GM18907 (cell line): ENCODE data around the gene ADAMTSL3.
"Not testable (repeated sequence)": the region's sequence is repeated elsewhere in the genome, so short reads cannot be mapped to it uniquely, and the experiment has no call there.

Experiments used
- ATAC-seq: cut with Tn5 transposase; IDR thresholded peaks from one replicate; pipeline ENCODE4 v1.9.1; 2021; ENCODE audit warnings: mild to moderate bottlenecking, moderate library complexity; ENCODE audit not compliant: unreplicated experiment

ADAMTSL3 gene

DNA sequence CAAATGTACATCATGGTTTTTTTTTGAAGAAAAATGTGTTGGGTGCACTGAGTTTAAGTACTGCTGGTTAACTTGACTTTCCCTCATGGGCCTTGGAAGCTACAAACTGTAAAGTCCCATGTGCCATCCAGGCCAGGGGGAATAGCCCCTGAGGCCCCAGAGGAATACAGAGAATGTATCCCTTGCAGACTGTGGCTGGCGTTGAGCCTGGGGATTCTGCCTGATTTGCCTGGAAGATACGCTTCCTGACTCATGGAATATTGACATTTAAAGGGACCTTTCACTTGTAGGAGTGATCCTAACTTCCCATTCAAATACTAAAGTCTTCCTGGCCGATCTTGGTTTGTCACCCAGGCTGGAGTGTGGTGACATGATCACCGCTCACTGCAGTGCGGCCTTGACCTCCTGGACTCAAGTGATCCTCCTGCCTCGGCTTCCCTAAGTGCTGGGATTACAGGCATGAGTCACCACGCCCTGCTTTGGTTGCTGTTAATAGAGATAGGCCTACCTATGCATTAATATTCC, 42.0 kb downstream of the ADAMTSL3 start:
- ATAC-seq = no peak

DNA sequence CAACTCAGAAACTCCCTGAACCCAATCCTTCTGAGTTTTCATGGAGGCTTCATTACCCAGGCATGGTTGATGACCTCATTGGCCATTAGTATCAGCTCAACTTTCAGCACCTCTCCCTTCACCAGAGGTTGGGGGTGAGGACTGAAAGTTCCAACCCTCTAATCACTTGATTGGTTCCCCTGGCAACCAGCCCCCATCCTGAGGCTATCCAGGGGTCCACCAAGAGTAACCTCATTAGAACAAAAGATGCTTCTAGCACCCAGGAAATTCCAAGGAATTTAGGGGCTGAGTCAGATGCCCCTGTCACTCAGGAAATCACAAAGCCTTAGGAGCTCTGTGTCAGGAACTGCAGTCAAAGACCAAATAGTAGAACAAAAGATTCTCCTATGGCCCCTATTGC, 43.8 kb downstream of the ADAMTSL3 start:
- ATAC-seq = no peak

DNA sequence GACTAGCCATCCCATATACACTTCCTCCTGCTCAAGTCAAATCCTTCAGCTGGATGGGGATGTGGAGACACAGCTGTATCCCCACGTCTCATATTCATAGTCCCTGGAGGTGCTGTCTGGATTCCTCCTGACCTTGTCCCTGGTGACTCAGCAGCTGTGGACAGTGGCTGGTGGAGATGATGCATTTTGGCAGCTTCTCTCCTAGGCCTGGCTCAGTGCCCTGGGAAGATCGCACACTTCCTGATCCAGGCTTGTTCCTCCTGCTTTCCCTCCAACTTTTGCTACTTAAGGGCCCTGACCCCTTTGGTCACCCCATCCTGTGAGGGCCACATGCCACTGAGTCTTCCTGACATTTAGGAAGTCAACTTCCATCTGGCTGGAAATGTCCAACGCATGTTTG, 44.4 kb downstream of the ADAMTSL3 start:
- no peak for ATAC-seq

GRCh38 chr15:83699028-83699427, 45.1 kb downstream of the ADAMTSL3 start:
- ATAC-seq = no peak

- ATAC-seq = no peak
Observed at GRCh38 chr15:83700082-83700481, 46.2 kb downstream of the ADAMTSL3 start.

- not testable (repeated sequence) for ATAC-seq
Observed at GRCh38 chr15:83702314-83702713, 48.4 kb downstream of the ADAMTSL3 start.

GRCh38 chr15:83708328-83708727, 54.4 kb downstream of the ADAMTSL3 start:
- ATAC-seq = no peak

GRCh38 chr15:83709241-83709640, 55.3 kb downstream of the ADAMTSL3 start:
- ATAC-seq = no peak

- no peak for ATAC-seq
Observed at GRCh38 chr15:83709811-83710210, 55.9 kb downstream of the ADAMTSL3 start.

DNA sequence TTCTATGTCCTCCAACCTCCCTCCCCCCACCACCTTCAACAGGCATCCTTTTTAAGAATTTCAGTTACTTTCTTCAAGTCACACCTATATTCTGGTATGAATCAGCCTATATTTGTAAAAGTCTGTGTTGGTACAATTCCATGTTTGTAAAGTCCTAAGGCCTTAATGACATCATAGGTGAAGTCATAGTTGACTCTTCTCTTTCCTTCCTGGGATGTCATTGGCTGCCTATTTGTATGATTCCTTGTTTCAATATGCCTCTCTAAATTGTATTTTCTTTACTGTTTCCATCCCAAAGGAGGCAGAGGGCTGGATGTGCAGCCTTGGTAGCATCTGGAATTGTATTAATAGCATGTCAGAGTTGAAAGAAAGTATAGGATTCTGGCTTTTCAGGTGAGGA, 56.5 kb downstream of the ADAMTSL3 start:
- no peak for ATAC-seq

GRCh38 chr15:83711236-83711635, 57.3 kb downstream of the ADAMTSL3 start:
- no peak for ATAC-seq

DNA sequence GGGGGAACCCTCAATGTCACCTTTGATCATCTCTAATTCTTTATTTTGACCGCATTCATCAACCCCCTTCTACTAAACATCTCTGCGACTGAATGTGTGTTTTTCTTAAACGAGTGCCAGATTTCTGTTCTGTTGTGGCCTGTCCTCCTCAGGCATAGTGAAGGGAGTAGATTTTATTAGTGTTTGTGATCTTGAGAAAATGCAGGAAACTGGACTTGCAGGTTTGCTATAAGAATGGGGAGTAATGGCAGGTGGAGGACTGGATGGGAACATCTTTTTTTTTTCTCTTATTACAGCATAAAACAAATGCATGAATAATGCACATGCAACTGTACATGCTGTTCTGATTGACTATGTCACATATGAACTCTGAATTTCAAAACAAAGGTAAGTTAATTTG, 59.3 kb downstream of the ADAMTSL3 start:
- ATAC-seq = no peak

GRCh38 chr15:83714939-83715628, 61.2 kb downstream of the ADAMTSL3 start:
- ATAC-seq = no peak

GRCh38 chr15:83716605-83717004, 62.7 kb downstream of the ADAMTSL3 start:
- no peak for ATAC-seq

GRCh38 chr15:83717010-83717409, 63.1 kb downstream of the ADAMTSL3 start:
- no peak for ATAC-seq

GRCh38 chr15:83720468-83720867, 66.5 kb downstream of the ADAMTSL3 start:
- no peak for ATAC-seq

GRCh38 chr15:83721031-83721430, 67.1 kb downstream of the ADAMTSL3 start:
- ATAC-seq = no peak

DNA sequence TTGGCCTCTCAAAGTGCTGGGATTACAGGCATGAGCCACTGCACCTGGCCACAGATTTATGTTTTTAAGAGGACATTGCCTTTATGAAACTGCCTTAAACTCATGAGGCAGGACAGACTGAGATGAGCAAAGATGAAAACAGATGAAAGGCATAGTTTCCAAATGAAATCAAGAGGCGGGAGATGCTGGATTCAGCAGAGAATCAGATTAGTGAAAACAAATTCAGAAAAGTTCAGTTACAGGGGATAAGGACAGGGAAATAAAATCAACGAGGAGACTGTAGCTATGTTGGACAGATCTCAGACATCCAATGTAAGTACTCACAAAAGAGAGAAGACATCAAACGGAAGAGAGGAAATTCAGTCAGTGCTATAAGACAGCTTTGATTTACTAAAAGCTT, 68.1 kb downstream of the ADAMTSL3 start:
- no peak for ATAC-seq

GRCh38 chr15:83723216-83723615, 69.3 kb downstream of the ADAMTSL3 start:
- ATAC-seq = no peak

GRCh38 chr15:83732196-83732595, 78.3 kb downstream of the ADAMTSL3 start:
- no peak for ATAC-seq

GRCh38 chr15:83732770-83733169, 78.8 kb downstream of the ADAMTSL3 start:
- ATAC-seq = no peak

DNA sequence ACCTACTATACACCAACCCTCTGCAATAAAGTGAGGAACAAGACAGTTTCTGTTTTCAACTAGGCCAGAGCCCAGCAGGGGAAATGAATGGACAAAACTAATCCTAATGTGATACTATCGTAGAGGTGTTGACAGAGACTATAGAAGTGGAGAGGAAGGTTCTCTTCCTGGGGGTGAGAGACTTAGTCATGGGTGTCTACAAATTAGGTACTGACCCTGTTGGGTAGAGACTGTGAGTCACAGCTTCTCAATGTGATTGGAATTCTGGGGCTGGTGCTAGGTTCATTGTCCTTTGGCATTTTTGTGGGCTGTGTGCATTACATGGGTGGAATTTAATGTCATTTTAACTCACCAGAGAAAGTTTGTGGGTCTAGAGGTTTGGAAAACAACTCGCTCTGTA, 79.3 kb downstream of the ADAMTSL3 start:
- no peak for ATAC-seq

DNA sequence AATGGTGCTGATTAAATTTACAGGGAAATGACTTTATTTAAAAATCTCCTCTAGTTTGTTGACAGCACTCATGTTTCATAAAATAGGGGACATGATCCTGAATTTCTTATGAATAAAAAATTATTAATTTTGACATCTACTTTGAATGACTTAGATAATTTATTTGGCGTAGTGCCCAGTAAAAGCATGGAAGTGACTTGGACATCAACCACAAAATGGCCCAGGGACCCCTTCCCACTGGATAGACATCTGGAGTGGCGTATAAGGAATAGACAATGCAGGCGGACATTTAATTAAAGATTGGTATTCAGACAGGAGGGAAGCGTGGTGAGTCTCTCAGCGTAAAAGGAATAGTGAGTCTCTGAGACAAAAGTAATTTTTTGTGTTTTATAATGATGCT, 79.8 kb downstream of the ADAMTSL3 start:
- no peak for ATAC-seq
